SK-N-SH (cell line): ENCODE data around the gene RPS5. TPM values are rescaled to one million over a fixed set of nuclear protein-coding genes. Genes with fewer than 3 reads are reported as not detected.

Experiments used
- CTCF ChIA-PET: fragments of 300-600, 350-600 bp; formaldehyde crosslinking; extraction: SDS; loops from one replicate; lab custom pipeline; 2021; lab: Yijun Ruan, JAX
- POLR2A ChIA-PET: fragments of 350-600 bp; sonication (Branson Sonifier 250); formaldehyde crosslinking; extraction: SDS; loops from one replicate; lab custom pipeline; 2020; ENCODE audit warnings: antibody characterized with exemption, inconsistent platforms; lab: Yijun Ruan, JAX
- DNase-seq: peaks from one replicate; pipeline ENCODE4 v3.0.0; 2012
- H2AFZ ChIP-seq: fragments of 200-600 bp; sonication (generic); 2 replicates; pipeline ENCODE4 v1.8.1; 2016; ENCODE audit warnings: antibody characterized with exemption, mild to moderate bottlenecking, low read depth
- H3F3A ChIP-seq: fragments of 200-600 bp; sonication (generic); replicated peaks from 2 replicates; pipeline ENCODE3; 2016; ENCODE audit warnings: antibody characterized with exemption, mild to moderate bottlenecking; ENCODE audit not compliant: insufficient read depth
- H3K27ac ChIP-seq, 2 experiments: fragments of 200-500 bp in 1 of 2; fragments of 200-600 bp in 1 of 2; sonication (Bioruptor generic) in 1 of 2; sonication (generic), shearing (Covaris generic) in 1 of 2; 2 replicates each; pipeline versions ENCODE4 v1.5.1 to v1.6.1; 2014 to 2016; ENCODE audit warnings: low read depth in 2 of 2, inconsistent platforms in 1 of 2, low read length in 1 of 2, mild to moderate bottlenecking in 1 of 2, mixed read lengths in 1 of 2
- H3K27me3 ChIP-seq: fragments of 200-600 bp; sonication (generic), shearing (Covaris generic); 2 replicates; pipeline ENCODE4 v1.6.1; 2016; ENCODE audit warnings: mixed run types; ENCODE audit not compliant: insufficient read depth
- H3K36me3 ChIP-seq, 2 experiments: fragments of 200-500 bp in 1 of 2; fragments of 200-600 bp in 1 of 2; sonication (Bioruptor generic) in 1 of 2; sonication (generic) in 1 of 2; replicated peaks in 1 of 2; 2 replicates each; pipeline versions ENCODE3 to v1.5.1; 2014 to 2016; ENCODE audit warnings: low read length in 1 of 2, mild to moderate bottlenecking in 1 of 2; ENCODE audit not compliant: insufficient read depth in 2 of 2, control insufficient read depth in 1 of 2
- H3K4me1 ChIP-seq, 2 experiments: fragments of 200-500 bp in 1 of 2; fragments of 200-600 bp in 1 of 2; sonication (Bioruptor generic) in 1 of 2; sonication (generic), shearing (Covaris generic) in 1 of 2; 2 replicates each; pipeline versions ENCODE4 v1.5.1 to v1.6.1; 2014 to 2016; ENCODE audit warnings: low read depth in 1 of 2, low read length in 1 of 2, mixed run types in 1 of 2; ENCODE audit not compliant: insufficient read depth in 2 of 2, control insufficient read depth in 1 of 2
- H3K4me2 ChIP-seq: fragments of 200-600 bp; sonication (generic), shearing (Covaris generic); 2 replicates; pipeline ENCODE4 v1.6.1; 2017; ENCODE audit warnings: mixed run types
- H3K4me3 ChIP-seq, 2 experiments: fragments of 200-500 bp in 1 of 2; fragments of 200-600 bp in 1 of 2; sonication (Bioruptor generic) in 1 of 2; sonication (generic), shearing (Covaris generic) in 1 of 2; 2 replicates each; pipeline versions ENCODE4 v1.5.1 to v1.8.1; 2014 to 2016; ENCODE audit warnings: low read depth in 2 of 2, inconsistent platforms in 1 of 2, low read length in 1 of 2, mild to moderate bottlenecking in 1 of 2, mixed read lengths in 1 of 2, moderate library complexity in 1 of 2
- H3K79me2 ChIP-seq: fragments of 200-600 bp; sonication (generic); 2 replicates; pipeline ENCODE4 v1.8.1; 2017; ENCODE audit warnings: mild to moderate bottlenecking; ENCODE audit not compliant: insufficient read depth
- H3K9ac ChIP-seq: fragments of 200-600 bp; sonication (generic); 2 replicates; pipeline ENCODE4 v1.6.1; 2017; ENCODE audit warnings: mixed run types
- H3K9me2 ChIP-seq: fragments of 200-600 bp; sonication (generic); 2 replicates; pipeline ENCODE4 v1.6.1; 2017; ENCODE audit warnings: mixed run types
- H3K9me3 ChIP-seq: fragments of 200-600 bp; sonication (generic); 2 replicates; pipeline ENCODE4 v1.6.1; 2017; ENCODE audit warnings: mixed run types, mild to moderate bottlenecking, moderate library complexity
- H4K20me1 ChIP-seq: fragments of 200-600 bp; sonication (generic); 2 replicates; pipeline ENCODE4 v1.6.1; 2017; ENCODE audit warnings: mild to moderate bottlenecking, mixed run types; ENCODE audit not compliant: insufficient read depth
- FOSL2 ChIP-seq: IDR thresholded peaks from 2 replicates; pipeline ENCODE4 v1.4.0; 2012; ENCODE audit warnings: low read depth, mild to moderate bottlenecking, moderate library complexity, borderline replicate concordance
- FOXM1 ChIP-seq: IDR thresholded peaks from 2 replicates; pipeline ENCODE4 v1.4.0; 2012; ENCODE audit warnings: low read depth, mild to moderate bottlenecking
- GABPA ChIP-seq: IDR thresholded peaks from 2 replicates; pipeline ENCODE4 v1.4.0; 2012; ENCODE audit warnings: low read depth, mild to moderate bottlenecking
- GATA2 ChIP-seq: sonication (generic); formaldehyde crosslinking; IDR thresholded peaks from 2 replicates; pipeline ENCODE4 v1.5.0; 2020; ENCODE audit warnings: mild to moderate bottlenecking, missing genetic modification reagents
- JUND ChIP-seq: IDR thresholded peaks from 2 replicates; pipeline ENCODE4 v1.4.0; 2012
- MXI1 ChIP-seq: IDR thresholded peaks from 2 replicates; pipeline ENCODE4 v1.6.1; 2012; ENCODE audit warnings: mild to moderate bottlenecking, low read depth, low read length, improper control_type of control experiment
- NFIC ChIP-seq: IDR thresholded peaks from 2 replicates; pipeline ENCODE4 v1.4.0; 2012; ENCODE audit warnings: borderline replicate concordance
- RAD21 ChIP-seq: IDR thresholded peaks from 2 replicates; pipeline ENCODE4 v1.6.1; 2012; ENCODE audit warnings: mild to moderate bottlenecking, low read length
- RCOR1 ChIP-seq: fragments of 150-350 bp; IDR thresholded peaks from 2 replicates; pipeline ENCODE4 v1.6.1; 2017; ENCODE audit warnings: antibody characterized with exemption, low read length
- REST ChIP-seq: IDR thresholded peaks from 2 replicates; pipeline ENCODE4 v1.6.1; 2012; ENCODE audit warnings: mild to moderate bottlenecking, low read depth, low read length, moderate library complexity
- RFX5 ChIP-seq: IDR thresholded peaks from 2 replicates; pipeline ENCODE4 v1.6.1; 2012; ENCODE audit warnings: mild to moderate bottlenecking, improper control_type of control experiment, low read length
- RXRA ChIP-seq: IDR thresholded peaks from 2 replicates; pipeline ENCODE4 v1.4.0; 2012; ENCODE audit warnings: low read depth, mild to moderate bottlenecking, borderline replicate concordance
- SIN3A ChIP-seq: IDR thresholded peaks from 2 replicates; pipeline ENCODE4 v1.6.1; 2012; ENCODE audit warnings: low read depth, mild to moderate bottlenecking, low read length, moderate library complexity, borderline replicate concordance
- TAF1 ChIP-seq: IDR thresholded peaks from 2 replicates; pipeline ENCODE4 v1.6.1; 2012; ENCODE audit warnings: low read depth, mild to moderate bottlenecking, low read length, moderate library complexity, borderline replicate concordance
- TEAD4 ChIP-seq: IDR thresholded peaks from 2 replicates; pipeline ENCODE4 v1.4.0; 2012; ENCODE audit warnings: mild to moderate bottlenecking, borderline replicate concordance; ENCODE audit not compliant: insufficient read depth
- USF1 ChIP-seq: IDR thresholded peaks from 2 replicates; pipeline ENCODE4 v1.4.0; 2012; ENCODE audit warnings: low read depth, borderline replicate concordance
- USF2 ChIP-seq: fragments of 150-350 bp; IDR thresholded peaks from 2 replicates; pipeline ENCODE4 v1.6.1; 2017; ENCODE audit warnings: antibody characterized with exemption, low read length, low read depth, borderline replicate concordance
- YY1 ChIP-seq: IDR thresholded peaks from 2 replicates; pipeline ENCODE4 v1.4.0; 2012; ENCODE audit warnings: low read depth, mild to moderate bottlenecking
- WGBS: methylation state at CpG from one replicate; pipeline ENCODE4 v1.1.6; 2017; ENCODE audit warnings: low lambda C conversion rate; 5-methylcytosine and 5-hydroxymethylcytosine counted together
- polyA plus RNA-seq, 3 experiments: library from polyadenylated mRNA; depleted of rRNA; stranded (reverse); fragments of >200 nt; gene quantifications; 2 replicates each; pipeline ENCODE4 v1.2.3, GENCODE V29; 2012
- TF ChIP-seq, protein P1 (sequence below): IDR thresholded peaks from 2 replicates; pipeline ENCODE4 v1.4.0; 2012; ENCODE audit warnings: low read depth
- TF ChIP-seq, protein P2 (sequence below): fragments of 200-600 bp; sonication (generic); IDR thresholded peaks from 2 replicates; pipeline ENCODE4 v1.6.1; 2017; ENCODE audit warnings: antibody characterized with exemption, mild to moderate bottlenecking, moderate library complexity

Gene RPS5
- polyA plus RNA-seq, 1 of the 3 experiments (the other 2 are of a cell fraction), result 4,334 TPM

DNA sequence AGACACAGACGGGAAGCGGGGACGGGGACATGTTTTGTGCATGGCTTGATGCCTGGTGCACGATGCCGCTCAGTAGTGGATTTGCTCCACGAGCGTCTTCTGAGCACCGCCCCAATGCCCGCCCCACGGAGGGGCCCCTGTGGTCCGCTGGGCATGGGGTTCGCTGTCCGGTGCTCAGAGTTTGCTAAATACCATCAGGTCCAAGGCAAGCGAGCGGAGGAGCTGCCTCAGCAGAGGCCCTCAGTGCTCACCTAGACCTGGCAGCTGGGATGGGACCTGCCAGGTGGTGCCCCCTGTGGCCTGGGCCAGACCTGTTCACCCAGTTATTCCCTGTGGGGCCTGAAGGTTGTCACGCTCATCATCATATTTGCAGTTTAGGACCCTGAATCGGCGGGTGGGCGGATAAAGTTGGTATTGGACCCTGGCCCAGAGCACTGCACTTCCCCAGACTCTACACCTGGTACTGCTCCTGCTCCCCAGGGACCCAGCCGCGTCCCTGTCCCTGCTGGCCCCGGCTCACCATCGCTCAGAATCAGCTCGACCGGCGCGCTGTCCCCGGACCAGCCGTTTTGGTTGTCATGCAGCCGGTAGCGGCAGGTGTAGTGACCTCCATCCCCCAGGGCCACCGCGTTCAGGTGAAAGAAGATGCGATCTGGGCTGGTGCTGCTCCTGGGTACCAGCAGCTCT is 36.1 kb upstream of the RPS5 start:
- Histone ChIP-seq H4K20me1 (no peaks in the 10 kb centered on the region), H3K4me3 (no peak overlapping the region), H3K4me1 (peaks cover 0 to 3% of the 10 kb centered on the region in 2 experiments; a peak in 2 of 4 replicates), H2AFZ (no peak overlapping the region), H3K27me3 (no peaks in the 10 kb centered on the region), H3K27ac (no peak overlapping the region), H3K9me2 (no peaks in the 10 kb centered on the region), H3K9ac (no peak overlapping the region), H3K4me2 (no peak overlapping the region), H3F3A (no peaks in the 10 kb centered on the region), H3K36me3 (peaks cover 2 to 4% of the 10 kb centered on the region in 2 experiments), H3K79me2 (peaks cover 43% of the 10 kb centered on the region), H3K9me3 (no peaks in the 10 kb centered on the region)
- TF ChIP-seq YY1, result no peak
- TF ChIP-seq USF1, result no peak
- TF ChIP-seq TEAD4, result no peak
- TF ChIP-seq FOXM1, result no peak
- TF ChIP-seq REST, result no peak
- no peak for TF ChIP-seq SIN3A
- no peak for TF ChIP-seq RFX5
- TF ChIP-seq, protein P1, sequence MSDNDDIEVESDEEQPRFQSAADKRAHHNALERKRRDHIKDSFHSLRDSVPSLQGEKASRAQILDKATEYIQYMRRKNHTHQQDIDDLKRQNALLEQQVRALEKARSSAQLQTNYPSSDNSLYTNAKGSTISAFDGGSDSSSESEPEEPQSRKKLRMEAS, result no peak
- TF ChIP-seq FOSL2, result no peak
- TF ChIP-seq MXI1, result no peak
- no peak for TF ChIP-seq NFIC
- no peak for TF ChIP-seq USF2
- TF ChIP-seq, protein P2, sequence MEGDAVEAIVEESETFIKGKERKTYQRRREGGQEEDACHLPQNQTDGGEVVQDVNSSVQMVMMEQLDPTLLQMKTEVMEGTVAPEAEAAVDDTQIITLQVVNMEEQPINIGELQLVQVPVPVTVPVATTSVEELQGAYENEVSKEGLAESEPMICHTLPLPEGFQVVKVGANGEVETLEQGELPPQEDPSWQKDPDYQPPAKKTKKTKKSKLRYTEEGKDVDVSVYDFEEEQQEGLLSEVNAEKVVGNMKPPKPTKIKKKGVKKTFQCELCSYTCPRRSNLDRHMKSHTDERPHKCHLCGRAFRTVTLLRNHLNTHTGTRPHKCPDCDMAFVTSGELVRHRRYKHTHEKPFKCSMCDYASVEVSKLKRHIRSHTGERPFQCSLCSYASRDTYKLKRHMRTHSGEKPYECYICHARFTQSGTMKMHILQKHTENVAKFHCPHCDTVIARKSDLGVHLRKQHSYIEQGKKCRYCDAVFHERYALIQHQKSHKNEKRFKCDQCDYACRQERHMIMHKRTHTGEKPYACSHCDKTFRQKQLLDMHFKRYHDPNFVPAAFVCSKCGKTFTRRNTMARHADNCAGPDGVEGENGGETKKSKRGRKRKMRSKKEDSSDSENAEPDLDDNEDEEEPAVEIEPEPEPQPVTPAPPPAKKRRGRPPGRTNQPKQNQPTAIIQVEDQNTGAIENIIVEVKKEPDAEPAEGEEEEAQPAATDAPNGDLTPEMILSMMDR, result no peak
- no peak for TF ChIP-seq GATA2 (CRISPR knock-in tag)
- no peak for TF ChIP-seq RCOR1
- TF ChIP-seq RAD21, result no peak
- TF ChIP-seq TAF1, result no peak
- TF ChIP-seq GABPA, result no peak
- no peak for TF ChIP-seq RXRA
- no peak for TF ChIP-seq JUND
- ChIA-PET POLR2A (no interaction called here), CTCF (interaction anchor here (1.3 kb wide), 1 partner anchor 23 kb away, joined by 4 read pairs; no protein-coding TSS in a partner anchor)
- DNase-seq, result no peak
- WGBS, result 95% methylated on average over 29 of the region's 34 CpGs
